Upper lobe of left lung (tissue), 4 donors: ENCODE measurements around the gene ANKS1A.

Experiments
- POLR2A ChIP-seq, 4 donors: fragments of 450-650 bp; IDR thresholded peaks; one replicate each; pipeline ENCODE4 v1.5.1; 2016 to 2017; ENCODE audit warnings: antibody characterized with exemption in 4 of 4, mild to moderate bottlenecking in 2 of 4
- POLR2AphosphoS5 ChIP-seq, 2 donors: sonication (generic); formaldehyde crosslinking; IDR thresholded peaks; one replicate each; pipeline ENCODE4 v1.5.1; 2017; ENCODE audit warnings: antibody characterized with exemption in 2 of 2
- TF ChIP-seq, protein P1 (sequence below), 6 experiments: fragments of 450-650 bp in 4 of 6; fragments of 200-600 bp in 2 of 6; sonication (generic) in 2 of 6; IDR thresholded peaks; one replicate each; pipeline ENCODE4 v1.5.1; 2016 to 2019; ENCODE audit warnings: antibody characterized with exemption in 6 of 6

GRCh38 chr6:34964564-34964963 is 75.5 kb downstream of the ANKS1A start:
- TF ChIP-seq, protein P1, sequence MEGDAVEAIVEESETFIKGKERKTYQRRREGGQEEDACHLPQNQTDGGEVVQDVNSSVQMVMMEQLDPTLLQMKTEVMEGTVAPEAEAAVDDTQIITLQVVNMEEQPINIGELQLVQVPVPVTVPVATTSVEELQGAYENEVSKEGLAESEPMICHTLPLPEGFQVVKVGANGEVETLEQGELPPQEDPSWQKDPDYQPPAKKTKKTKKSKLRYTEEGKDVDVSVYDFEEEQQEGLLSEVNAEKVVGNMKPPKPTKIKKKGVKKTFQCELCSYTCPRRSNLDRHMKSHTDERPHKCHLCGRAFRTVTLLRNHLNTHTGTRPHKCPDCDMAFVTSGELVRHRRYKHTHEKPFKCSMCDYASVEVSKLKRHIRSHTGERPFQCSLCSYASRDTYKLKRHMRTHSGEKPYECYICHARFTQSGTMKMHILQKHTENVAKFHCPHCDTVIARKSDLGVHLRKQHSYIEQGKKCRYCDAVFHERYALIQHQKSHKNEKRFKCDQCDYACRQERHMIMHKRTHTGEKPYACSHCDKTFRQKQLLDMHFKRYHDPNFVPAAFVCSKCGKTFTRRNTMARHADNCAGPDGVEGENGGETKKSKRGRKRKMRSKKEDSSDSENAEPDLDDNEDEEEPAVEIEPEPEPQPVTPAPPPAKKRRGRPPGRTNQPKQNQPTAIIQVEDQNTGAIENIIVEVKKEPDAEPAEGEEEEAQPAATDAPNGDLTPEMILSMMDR (IDR thresholded peaks at IDR 0.05) = no peak
- TF ChIP-seq POLR2AphosphoS5 (IDR thresholded peaks at IDR 0.05) (no peak), POLR2A (IDR thresholded peaks at IDR 0.05) (no peak)
